HG03095 (cell line): ENCODE measurements around the gene KRTAP13-4.

ENCODE experiments used
- ATAC-seq: cut with Tn5 transposase; IDR thresholded peaks from one replicate; pipeline ENCODE4 v1.9.1; 2021; ENCODE audit warnings: moderate library complexity; ENCODE audit not compliant: unreplicated experiment

The KRTAP13-4 gene

GRCh38 chr21:30430170-30430655 is at the start of gene KRTAP13-4:
Gene KRTAP13-4 (plus strand): TSS chr21:30430220. CDS start chr21:30430276, 56 bp downstream.
- ATAC-seq, result no peak

- no peak for ATAC-seq
Measured at GRCh38 chr21:30382201-30382600, 47.8 kb upstream of the KRTAP13-4 start.

GRCh38 chr21:30391492-30392025 is 38.5 kb upstream of the KRTAP13-4 start:
- ATAC-seq, result no peak

GRCh38 chr21:30395731-30396130 is 34.3 kb upstream of the KRTAP13-4 start, which contains the start of gene KRTAP13-1:
Gene KRTAP13-1 (plus strand): TSS chr21:30396031. CDS start chr21:30396087, 56 bp downstream.
- ATAC-seq, result no peak

- ATAC-seq, result no peak
Measured at GRCh38 chr21:30408782-30409494, 21.1 kb upstream of the KRTAP13-4 start.

- ATAC-seq, result no peak
Measured at GRCh38 chr21:30415993-30416392, 14.0 kb upstream of the KRTAP13-4 start.

- ATAC-seq, result no peak
Measured at GRCh38 chr21:30425826-30426225, 4.2 kb upstream of the KRTAP13-4 start, which contains the start of gene KRTAP13-3. Gene KRTAP13-3 (minus strand): TSS chr21:30425926. CDS start chr21:30425912, 14 bp downstream.

- ATAC-seq, result no peak
Measured at GRCh38 chr21:30426731-30427130, 3.3 kb upstream of the KRTAP13-4 start.

- peak; percentile 50 for ATAC-seq
Measured at GRCh38 chr21:30434033-30434631, 4.1 kb downstream of the KRTAP13-4 start.

GRCh38 chr21:30437010-30437565 is 7.1 kb downstream of the KRTAP13-4 start:
- no peak for ATAC-seq

GRCh38 chr21:30439975-30440374 is 10.0 kb downstream of the KRTAP13-4 start, which contains the start of gene KRTAP15-1:
Gene KRTAP15-1 (plus strand): TSS chr21:30440275. CDS start chr21:30440328, 53 bp downstream.
- ATAC-seq, result no peak

GRCh38 chr21:30443226-30443625 is 13.2 kb downstream of the KRTAP13-4 start:
- ATAC-seq, result no peak

- no peak for ATAC-seq
Measured at GRCh38 chr21:30444204-30444603, 14.2 kb downstream of the KRTAP13-4 start.

- ATAC-seq, result no peak
Measured at GRCh38 chr21:30447056-30447455, 17.0 kb downstream of the KRTAP13-4 start.

GRCh38 chr21:30448514-30448913 is 18.5 kb downstream of the KRTAP13-4 start:
- no peak for ATAC-seq

- no peak for ATAC-seq
Measured at GRCh38 chr21:30463713-30464112, 33.7 kb downstream of the KRTAP13-4 start.

GRCh38 chr21:30468900-30469714 is 39.1 kb downstream of the KRTAP13-4 start:
- no peak for ATAC-seq

GRCh38 chr21:30478004-30478403 is 48.0 kb downstream of the KRTAP13-4 start:
- ATAC-seq, result no peak

- no peak for ATAC-seq
Measured at GRCh38 chr21:30479259-30479658, 49.2 kb downstream of the KRTAP13-4 start.

- no peak for ATAC-seq
Measured at GRCh38 chr21:30480145-30480544, 50.1 kb downstream of the KRTAP13-4 start, which contains the start of gene KRTAP19-1. Gene KRTAP19-1 (minus strand): TSS chr21:30480367. CDS start chr21:30480317, 50 bp downstream.
